Progenitor cell of endocrine pancreas (in vitro differentiated cells): ENCODE results near the gene PHLDA1. TPM values are rescaled to one million over a fixed set of nuclear protein-coding genes. Genes with fewer than 3 reads are reported as not detected.
A peak's percentile ranks its signal among the peaks of the same experiment; 100 is the strongest.

Experiments
- DNase-seq: peaks from one replicate; pipeline ENCODE4 v3.0.0; 2021; ENCODE audit warnings: low spot score; ENCODE audit not compliant: unreplicated experiment
- H3K27ac Mint-ChIP-seq: 2 replicates; pipeline ENCODE4 v1.8.0; 2021; ENCODE audit warnings: mild to moderate bottlenecking, moderate library complexity, mixed read lengths
- H3K27me3 Mint-ChIP-seq: 2 replicates; pipeline ENCODE4 v1.8.0; 2021; ENCODE audit warnings: mixed read lengths
- H3K36me3 Mint-ChIP-seq: 2 replicates; pipeline ENCODE4 v1.8.0; 2022; ENCODE audit warnings: mixed read lengths; ENCODE audit not compliant: insufficient read depth
- H3K4me1 Mint-ChIP-seq: 2 replicates; pipeline ENCODE4 v1.8.0; 2021; ENCODE audit warnings: low read depth, mixed read lengths
- H3K4me3 Mint-ChIP-seq: 2 replicates; pipeline ENCODE4 v1.8.0; 2021; ENCODE audit warnings: low read depth, mild to moderate bottlenecking, moderate library complexity, mixed read lengths
- H3K9me3 Mint-ChIP-seq: 2 replicates; pipeline ENCODE4 v1.8.0; 2021; ENCODE audit warnings: low read depth, mixed read lengths
- CTCF ChIP-seq: fragments of 200-600 bp; sonication (generic); IDR thresholded peaks from one replicate; pipeline ENCODE4 v1.5.0; 2021; ENCODE audit warnings: antibody characterized with exemption, mild to moderate bottlenecking; ENCODE audit not compliant: unreplicated experiment
- total RNA-seq: library from RNA; stranded (reverse); gene quantifications from 2 replicates; pipeline ENCODE4 v1.2.1, GENCODE V29; 2021

PHLDA1 gene
- total RNA-seq, 1 donor from 2014 or later: 45.4 TPM

GRCh38 chr12:76018111-76018510 lies 13.5 kb downstream of the PHLDA1 start:
- no peaks in the 10 kb centered on the region for H3K9me3 Mint-ChIP-seq
- H3K27me3 Mint-ChIP-seq: peaks cover 3% of the 10 kb centered on the region
- no peaks in the 10 kb centered on the region for H3K36me3 Mint-ChIP-seq
- no peak overlapping the region for H3K4me3 Mint-ChIP-seq
- peaks cover 32% of the 10 kb centered on the region for H3K4me1 Mint-ChIP-seq
- peak overlapping the region; percentile 56 for H3K27ac Mint-ChIP-seq
- no peak for DNase-seq
- TF ChIP-seq CTCF: no peak

GRCh38 chr12:76014007-76014406 lies 17.6 kb downstream of the PHLDA1 start:
- Mint-ChIP-seq H3K9me3 (no peaks in the 10 kb centered on the region), H3K4me3 (no peak overlapping the region), H3K27ac (peak overlapping the region; percentile 17), H3K4me1 (peaks cover 23% of the 10 kb centered on the region), H3K36me3 (no peaks in the 10 kb centered on the region), H3K27me3 (peaks cover 5% of the 10 kb centered on the region)
- no peak for TF ChIP-seq CTCF
- DNase-seq: no peak

GRCh38 chr12:76013603-76014002 lies 18.0 kb downstream of the PHLDA1 start:
- Mint-ChIP-seq H3K27ac (peak overlapping the region; percentile 17), H3K4me1 (peaks cover 20% of the 10 kb centered on the region), H3K4me3 (no peak overlapping the region), H3K27me3 (peaks cover 5% of the 10 kb centered on the region), H3K9me3 (no peaks in the 10 kb centered on the region), H3K36me3 (no peaks in the 10 kb centered on the region)
- no peak for DNase-seq
- no peak for TF ChIP-seq CTCF

GRCh38 chr12:76012644-76013043 lies 18.9 kb downstream of the PHLDA1 start:
- no peak for DNase-seq
- H3K4me3 Mint-ChIP-seq: no peak overlapping the region
- no peak overlapping the region for H3K27ac Mint-ChIP-seq
- H3K9me3 Mint-ChIP-seq: no peaks in the 10 kb centered on the region
- peaks cover 5% of the 10 kb centered on the region for H3K27me3 Mint-ChIP-seq
- peaks cover 16% of the 10 kb centered on the region for H3K4me1 Mint-ChIP-seq
- H3K36me3 Mint-ChIP-seq: no peaks in the 10 kb centered on the region
- no peak for TF ChIP-seq CTCF

GRCh38 chr12:76010732-76011458 lies 20.7 kb downstream of the PHLDA1 start:
- TF ChIP-seq CTCF: no peak
- Mint-ChIP-seq H3K27me3 (peaks cover 5% of the 10 kb centered on the region), H3K36me3 (no peaks in the 10 kb centered on the region), H3K9me3 (no peaks in the 10 kb centered on the region), H3K4me1 (peaks cover 28% of the 10 kb centered on the region), H3K27ac (no peak overlapping the region), H3K4me3 (no peak overlapping the region)
- DNase-seq: no peak
